GM23338 (cell line): ENCODE data around the gene CEP43. TPM values are rescaled to one million over a fixed set of nuclear protein-coding genes. Genes with fewer than 3 reads are reported as not detected.

Experiments
- ATAC-seq: fragments of 200-7000 bp; cut with Tn5 transposase; 3 replicates; pipeline ENCODE4 v1.9.1; 2020
- DNase-seq: peaks from one replicate; pipeline ENCODE4 v3.0.0-alpha.2; 2015; ENCODE audit warnings: low spot score
- H2AFZ ChIP-seq: fragments of 200-600 bp; sonication (generic); 2 replicates; pipeline ENCODE4 v1.8.0; 2016; ENCODE audit warnings: antibody characterized with exemption, mild to moderate bottlenecking, moderate library complexity
- H3F3A ChIP-seq: fragments of 200-600 bp; sonication (generic); replicated peaks from 2 replicates; pipeline ENCODE4 v1.8.0; 2017; ENCODE audit warnings: antibody characterized with exemption, mixed run types, low read depth
- H3K27ac ChIP-seq: fragments of 200-600 bp; sonication (generic); 2 replicates; pipeline ENCODE4 v1.6.1; 2016; ENCODE audit warnings: low read depth
- H3K27me3 ChIP-seq: fragments of 200-600 bp; sonication (generic); 2 replicates; pipeline ENCODE4 v1.8.0; 2016; ENCODE audit warnings: mild to moderate bottlenecking, mixed run types, moderate library complexity; ENCODE audit not compliant: insufficient read depth
- H3K36me3 ChIP-seq: fragments of 200-600 bp; sonication (generic); 2 replicates; pipeline ENCODE4 v1.8.0; 2016; ENCODE audit warnings: mild to moderate bottlenecking; ENCODE audit not compliant: insufficient read depth
- H3K4me1 ChIP-seq: fragments of 200-600 bp; sonication (generic); 2 replicates; pipeline ENCODE4 v1.8.0; 2016; ENCODE audit warnings: mild to moderate bottlenecking, moderate library complexity; ENCODE audit not compliant: insufficient read depth
- H3K4me2 ChIP-seq: fragments of 200-600 bp; sonication (generic); 2 replicates; pipeline ENCODE4 v1.7.1; 2017; ENCODE audit warnings: mixed run types
- H3K4me3 ChIP-seq: fragments of 200-600 bp; sonication (generic); 2 replicates; pipeline ENCODE4 v1.6.1; 2016; ENCODE audit warnings: mixed run types
- H3K79me2 ChIP-seq: fragments of 200-600 bp; sonication (generic); replicated peaks from 2 replicates; pipeline ENCODE4 v1.8.0; 2017; ENCODE audit warnings: mild to moderate bottlenecking; ENCODE audit not compliant: insufficient read depth
- H3K9me2 ChIP-seq: fragments of 200-600 bp; sonication (generic); 2 replicates; pipeline ENCODE4 v1.8.0; 2017; ENCODE audit not compliant: insufficient read depth
- H4K20me1 ChIP-seq: fragments of 200-600 bp; sonication (generic); replicated peaks from 2 replicates; pipeline ENCODE4 v1.8.0; 2017; ENCODE audit warnings: mild to moderate bottlenecking; ENCODE audit not compliant: insufficient read depth
- H3K27ac Mint-ChIP-seq: 2 replicates; pipeline ENCODE4 v1.8.0; 2020; ENCODE audit warnings: inconsistent platforms, mild to moderate bottlenecking, moderate library complexity, mixed read lengths
- H3K27me3 Mint-ChIP-seq: 3 replicates; pipeline ENCODE4 v1.8.0; 2022; ENCODE audit warnings: low read depth, mild to moderate bottlenecking, moderate library complexity, mixed read lengths, inconsistent platforms; ENCODE audit not compliant: insufficient read depth, poor library complexity
- H3K36me3 Mint-ChIP-seq: 3 replicates; pipeline ENCODE4 v1.8.0; 2021; ENCODE audit warnings: low read depth, mild to moderate bottlenecking, inconsistent platforms, moderate library complexity, mixed read lengths
- H3K4me1 Mint-ChIP-seq: 3 replicates; pipeline ENCODE4 v1.8.0; 2020; ENCODE audit warnings: mild to moderate bottlenecking, inconsistent platforms, mixed read lengths
- H3K4me3 Mint-ChIP-seq: 3 replicates; pipeline ENCODE4 v1.8.0; 2021; ENCODE audit warnings: moderate library complexity, mild to moderate bottlenecking, inconsistent platforms, mixed read lengths
- H3K9me3 Mint-ChIP-seq: 3 replicates; pipeline ENCODE4 v1.8.0; 2020; ENCODE audit warnings: moderate library complexity, mild to moderate bottlenecking, inconsistent platforms, mixed read lengths
- ETS1 ChIP-seq: IDR thresholded peaks from 2 replicates; pipeline ENCODE4 v1.6.1; 2016; ENCODE audit warnings: antibody characterized with exemption
- EZH2phosphoT487 ChIP-seq: fragments of 200-600 bp; sonication (generic); IDR thresholded peaks from one replicate; pipeline ENCODE4 v1.8.1; 2018; ENCODE audit warnings: antibody characterized with exemption; ENCODE audit not compliant: unreplicated experiment
- JUNB ChIP-seq: IDR thresholded peaks from one replicate; pipeline ENCODE4 v1.6.1; 2016; ENCODE audit warnings: antibody characterized with exemption; ENCODE audit not compliant: unreplicated experiment
- NANOG ChIP-seq: IDR thresholded peaks from 2 replicates; pipeline ENCODE4 v1.6.1; 2016; ENCODE audit warnings: antibody characterized with exemption, borderline replicate concordance
- POLR2AphosphoS5 ChIP-seq: IDR thresholded peaks from 2 replicates; pipeline ENCODE4 v1.6.1; 2016; ENCODE audit warnings: antibody characterized with exemption, low read depth
- REST ChIP-seq: IDR thresholded peaks from one replicate; pipeline ENCODE4 v1.6.1; 2018; ENCODE audit warnings: antibody characterized with exemption; ENCODE audit not compliant: unreplicated experiment
- ZNF331 ChIP-seq: fragments of 250-450 bp; sonication (Bioruptor Pico); IDR thresholded peaks from 2 replicates; pipeline ENCODE4 v1.5.0; 2020; ENCODE audit warnings: low read depth, mild to moderate bottlenecking, moderate library complexity
- polyA plus RNA-seq: library from polyadenylated mRNA; unstranded; fragments of >200 nt; fragmentation: Nextera tagmentation; extraction: Ambion mirVana; gene quantifications from 2 replicates; pipeline ENCODE4 v1.2.1, GENCODE V29; 2016
- total RNA-seq: library from RNA; depleted of rRNA; stranded (reverse); fragments of >200 nt; shearing (Covaris generic); gene quantifications from 2 replicates; pipeline ENCODE4 v1.2.3, GENCODE V29; 2014

CEP43 gene
- total and polyA plus RNA-seq, 2 experiments from 2014 or later = 39.9 to 44.3 TPM

- Mint-ChIP-seq H3K4me3 (no peak overlapping the region), H3K27me3 (peaks cover 5% of the 10 kb centered on the region), H3K4me1 (peaks cover 11% of the 10 kb centered on the region), H3K27ac (no peak overlapping the region), H3K9me3 (peaks cover 2% of the 10 kb centered on the region; the same call in 1 of the 3 replicates), H3K36me3 (peaks cover 43% of the 10 kb centered on the region)
- ATAC-seq = peak; percentile 38; the same call in 2 of the 3 replicates
- DNase-seq = no peak
- Histone ChIP-seq H3K36me3 (no peaks in the 10 kb centered on the region), H3K4me2 (no peak overlapping the region), H3K4me3 (no peak overlapping the region), H2AFZ (no peak overlapping the region), H4K20me1 (no peaks in the 10 kb centered on the region), H3K79me2 (no peaks in the 10 kb centered on the region), H3K27ac (no peak overlapping the region), H3K27me3 (no peaks in the 10 kb centered on the region), H3K9me2 (no peaks in the 10 kb centered on the region), H3K4me1 (peaks cover 11% of the 10 kb centered on the region), H3F3A (peaks cover 5% of the 10 kb centered on the region; the same call in 1 of the 2 replicates)
- TF ChIP-seq REST = no peak
- no peak for TF ChIP-seq NANOG
- TF ChIP-seq JUNB = no peak
Measured at GRCh38 chr6:166976636-166977035, 22.6 kb upstream of the CEP43 start.

- Histone ChIP-seq H3K4me3 (no peak overlapping the region), H3K79me2 (no peaks in the 10 kb centered on the region), H2AFZ (no peak overlapping the region), H3K27ac (no peak overlapping the region), H3F3A (peaks cover 5% of the 10 kb centered on the region; the same call in 1 of the 2 replicates), H3K27me3 (no peaks in the 10 kb centered on the region), H3K4me2 (no peak overlapping the region), H4K20me1 (no peaks in the 10 kb centered on the region), H3K4me1 (peaks cover 2% of the 10 kb centered on the region), H3K9me2 (no peaks in the 10 kb centered on the region), H3K36me3 (no peaks in the 10 kb centered on the region)
- Mint-ChIP-seq H3K9me3 (peaks cover 4% of the 10 kb centered on the region), H3K36me3 (peaks cover 41% of the 10 kb centered on the region), H3K27ac (no peak overlapping the region), H3K27me3 (peaks cover 5% of the 10 kb centered on the region), H3K4me1 (peaks cover 2% of the 10 kb centered on the region), H3K4me3 (no peak overlapping the region)
- no peak for ATAC-seq
- no peak for DNase-seq
- TF ChIP-seq ZNF331 (CRISPR knock-in tag) (no peak), ETS1 (no peak), POLR2AphosphoS5 (no peak), EZH2phosphoT487 (no peak), REST (no peak)
Measured at GRCh38 chr6:166977621-166978525, 21.3 kb upstream of the CEP43 start.
